Panc1 (cell line): ENCODE data around the gene KCP.

Experiments used
- CTCF ChIP-seq: fragments of 450-650 bp; IDR thresholded peaks from 2 replicates; pipeline ENCODE4 v1.5.1; 2017; ENCODE audit warnings: mild to moderate bottlenecking
- TCF7L2 ChIP-seq: IDR thresholded peaks from 2 replicates; pipeline ENCODE4 v1.6.1; 2011; ENCODE audit warnings: mild to moderate bottlenecking, low read depth, low read length, inconsistent platforms
- TF ChIP-seq, protein P1 (sequence below), 2 experiments: IDR thresholded peaks; 2 replicates each; pipeline ENCODE4 v1.6.1; 2011 to 2012; ENCODE audit warnings: low read depth in 2 of 2, control low read depth in 1 of 2, low read length in 1 of 2, mild to moderate bottlenecking in 1 of 2, moderate library complexity in 1 of 2; ENCODE audit not compliant: insufficient read depth in 1 of 2

- TF ChIP-seq CTCF (no peak), TCF7L2 (no peak)
- TF ChIP-seq, protein P1, sequence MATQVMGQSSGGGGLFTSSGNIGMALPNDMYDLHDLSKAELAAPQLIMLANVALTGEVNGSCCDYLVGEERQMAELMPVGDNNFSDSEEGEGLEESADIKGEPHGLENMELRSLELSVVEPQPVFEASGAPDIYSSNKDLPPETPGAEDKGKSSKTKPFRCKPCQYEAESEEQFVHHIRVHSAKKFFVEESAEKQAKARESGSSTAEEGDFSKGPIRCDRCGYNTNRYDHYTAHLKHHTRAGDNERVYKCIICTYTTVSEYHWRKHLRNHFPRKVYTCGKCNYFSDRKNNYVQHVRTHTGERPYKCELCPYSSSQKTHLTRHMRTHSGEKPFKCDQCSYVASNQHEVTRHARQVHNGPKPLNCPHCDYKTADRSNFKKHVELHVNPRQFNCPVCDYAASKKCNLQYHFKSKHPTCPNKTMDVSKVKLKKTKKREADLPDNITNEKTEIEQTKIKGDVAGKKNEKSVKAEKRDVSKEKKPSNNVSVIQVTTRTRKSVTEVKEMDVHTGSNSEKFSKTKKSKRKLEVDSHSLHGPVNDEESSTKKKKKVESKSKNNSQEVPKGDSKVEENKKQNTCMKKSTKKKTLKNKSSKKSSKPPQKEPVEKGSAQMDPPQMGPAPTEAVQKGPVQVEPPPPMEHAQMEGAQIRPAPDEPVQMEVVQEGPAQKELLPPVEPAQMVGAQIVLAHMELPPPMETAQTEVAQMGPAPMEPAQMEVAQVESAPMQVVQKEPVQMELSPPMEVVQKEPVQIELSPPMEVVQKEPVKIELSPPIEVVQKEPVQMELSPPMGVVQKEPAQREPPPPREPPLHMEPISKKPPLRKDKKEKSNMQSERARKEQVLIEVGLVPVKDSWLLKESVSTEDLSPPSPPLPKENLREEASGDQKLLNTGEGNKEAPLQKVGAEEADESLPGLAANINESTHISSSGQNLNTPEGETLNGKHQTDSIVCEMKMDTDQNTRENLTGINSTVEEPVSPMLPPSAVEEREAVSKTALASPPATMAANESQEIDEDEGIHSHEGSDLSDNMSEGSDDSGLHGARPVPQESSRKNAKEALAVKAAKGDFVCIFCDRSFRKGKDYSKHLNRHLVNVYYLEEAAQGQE (IDR thresholded peaks at IDR 0.05; ENCODE audit: insufficient read depth in 1 of 2, low read depth in 2 of 2, low read length in 1 of 2), result no peak
Measured at GRCh38 chr7:128911423-128912031, 1.0 kb upstream of the KCP start.
